ENCODE data around the gene SPINT3. TPM values are rescaled to one million over a fixed set of nuclear protein-coding genes. Genes with fewer than 3 reads are reported as not detected.

Gene SPINT3
- total and polyA plus RNA-seq, 8 donors = not detected

- H3K4me1 ChIP-seq = no peaks in the 10 kb centered on the region
- H3K9me3 ChIP-seq = no peaks in the 10 kb centered on the region
- no peak overlapping the region for H3K27ac ChIP-seq
- TF ChIP-seq CTCF (IDR thresholded peaks at IDR 0.05) = no peak
- no peak for ATAC-seq
- intact Hi-C loops (cut with DNase I) = no loop called here
- peaks cover 0 to 5% (median 0%) of the 10 kb centered on the region in 4 donors for H3K27me3 ChIP-seq
- no peak overlapping the region for H3K4me3 ChIP-seq
- DNase-seq = no peak
- H3K36me3 ChIP-seq = no peaks in the 10 kb centered on the region
- WGBS, 2 donors = 52 to 56% methylated on average over 4 of the region's 4 CpGs
- FAIRE-seq = no peak
Measured at GRCh38 chr20:45509091-45509490, 6.3 kb downstream of the SPINT3 start.

DNA sequence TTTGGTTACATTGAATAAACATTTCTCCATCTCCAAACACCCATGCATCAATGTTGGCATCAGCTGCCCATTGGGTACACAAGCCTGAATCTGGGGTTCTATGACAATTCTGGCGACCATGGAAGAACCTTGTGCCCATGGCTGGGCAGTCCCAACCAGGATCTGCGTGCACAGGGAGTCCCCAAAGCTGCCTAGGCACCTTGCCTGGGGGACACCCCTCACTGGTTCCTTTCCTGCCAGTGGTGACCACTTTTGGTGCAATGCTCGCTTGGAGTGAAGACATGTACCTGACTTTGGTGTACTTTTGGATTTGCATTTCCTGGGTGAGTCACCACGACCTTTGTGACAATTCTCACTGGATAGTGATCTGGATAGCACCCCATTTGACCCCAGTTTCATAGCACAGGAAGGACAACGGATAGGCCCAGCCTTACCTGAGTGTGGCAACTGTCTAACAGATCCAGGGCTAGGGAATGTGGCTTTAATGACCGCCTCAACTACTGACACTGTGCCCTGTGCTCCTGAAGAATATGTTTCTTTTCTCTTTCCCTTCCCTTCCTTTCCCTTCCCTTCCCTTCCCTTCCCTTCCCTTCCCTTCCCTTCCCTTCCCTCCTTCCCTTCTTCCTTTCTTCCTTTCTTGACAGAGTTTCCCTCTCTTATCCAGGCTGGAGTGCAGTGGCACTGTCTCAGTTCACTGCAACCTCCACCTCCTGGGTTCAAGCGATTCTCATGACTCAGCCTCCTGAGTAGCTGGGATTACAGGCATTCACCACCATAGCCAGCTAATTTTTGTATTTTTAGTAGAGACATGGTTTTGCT, 7.1 kb downstream of the SPINT3 start:
- 63 to 69% methylated on average over 7 of the region's 7 CpGs for WGBS, 2 donors
- intact Hi-C loops (cut with DNase I) = no loop called here
- Histone ChIP-seq H3K36me3 (no peaks in the 10 kb centered on the region), H3K9me3 (no peaks in the 10 kb centered on the region), H3K27me3 (peaks cover 0 to 5% (median 0%) of the 10 kb centered on the region in 4 donors), H3K4me1 (no peaks in the 10 kb centered on the region), H3K4me3 (no peak overlapping the region), H3K27ac (no peak overlapping the region)
- ATAC-seq = no peak
- no peak for TF ChIP-seq CTCF (IDR thresholded peaks at IDR 0.05)
- no peak for FAIRE-seq
- no peak for DNase-seq

DNA sequence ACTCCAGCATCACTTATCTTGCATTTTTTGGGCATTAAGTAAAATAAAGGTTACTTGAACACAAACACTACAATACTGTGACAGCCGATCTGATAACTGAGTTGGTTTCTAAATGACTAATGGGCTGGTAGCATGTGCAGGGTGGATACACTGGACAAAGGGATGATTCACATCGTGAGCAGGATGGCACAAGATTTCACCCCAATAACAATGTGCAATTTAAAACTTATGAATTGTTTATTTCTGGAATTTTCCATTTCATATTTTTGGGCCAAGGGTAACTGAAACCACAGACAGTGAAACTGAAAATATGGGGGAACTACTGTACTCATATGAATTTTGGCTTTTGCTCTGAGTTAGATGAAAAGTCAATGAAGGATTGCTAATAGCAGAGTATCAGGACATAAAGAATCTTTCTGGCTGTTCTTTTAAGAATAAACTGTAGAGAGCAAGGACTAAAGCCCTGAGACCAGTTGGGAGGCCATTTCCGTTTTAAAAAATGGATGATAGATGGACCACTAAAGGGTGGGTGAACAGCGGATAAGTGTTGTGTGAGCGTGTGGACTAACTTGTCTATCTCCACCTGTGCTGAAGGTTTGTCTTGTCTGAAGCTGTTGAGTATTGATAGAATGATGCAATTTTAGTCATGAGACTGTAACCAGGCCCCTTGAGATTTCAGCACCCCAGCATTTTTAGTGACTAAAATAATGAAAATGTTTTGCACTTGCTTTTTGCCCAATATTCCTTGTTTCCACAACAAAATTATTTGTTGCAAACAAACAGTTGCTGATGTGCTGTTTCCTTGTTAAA, 8.2 kb downstream of the SPINT3 start:
- TF ChIP-seq CTCF (IDR thresholded peaks at IDR 0.05) = no peak
- FAIRE-seq (no peak), DNase-seq (no peak), ATAC-seq (no peak)
- Histone ChIP-seq H3K4me1 (no peaks in the 10 kb centered on the region), H3K4me3 (no peak overlapping the region), H3K36me3 (no peaks in the 10 kb centered on the region), H3K27me3 (peaks cover 0 to 5% (median 0%) of the 10 kb centered on the region in 4 donors), H3K9me3 (no peaks in the 10 kb centered on the region), H3K27ac (no peak overlapping the region)
- WGBS, 2 donors = 66 to 73% methylated on average over 5 of the region's 5 CpGs
- intact Hi-C loops (cut with DNase I) = no loop called here

- intact Hi-C loops (cut with DNase I) = no loop called here
- 62 to 84% methylated on average over 2 of the region's 2 CpGs for WGBS, 2 donors
- no peak for TF ChIP-seq CTCF (IDR thresholded peaks at IDR 0.05)
- Histone ChIP-seq H3K9me3 (no peaks in the 10 kb centered on the region), H3K27ac (no peak overlapping the region), H3K27me3 (peaks cover 0 to 5% (median 0%) of the 10 kb centered on the region in 4 donors), H3K36me3 (no peaks in the 10 kb centered on the region), H3K4me3 (no peak overlapping the region), H3K4me1 (no peaks in the 10 kb centered on the region)
- ATAC-seq (no peak), FAIRE-seq (no peak), DNase-seq (no peak)
Measured at GRCh38 chr20:45506398-45506797, 9.0 kb downstream of the SPINT3 start.

All from pancreas (tissue), 10 donors.